GM19328 (cell line): Measurements from ENCODE around the gene EN1.

ENCODE experiments used
- ATAC-seq: cut with Tn5 transposase; IDR thresholded peaks from one replicate; pipeline ENCODE4 v1.9.1; 2021; ENCODE audit warnings: mild to moderate bottlenecking, moderate library complexity; ENCODE audit not compliant: unreplicated experiment

The EN1 gene

GRCh38 chr2:118856330-118856977 is 9.0 kb upstream of the EN1 start:
- no peak for ATAC-seq

- ATAC-seq, result peak; percentile 56
Observed at GRCh38 chr2:118855451-118856279, 8.2 kb upstream of the EN1 start.

- ATAC-seq, result no peak
Observed at GRCh38 chr2:118854507-118855345, 7.3 kb upstream of the EN1 start.

- no peak for ATAC-seq
Observed at GRCh38 chr2:118853651-118854291, 6.3 kb upstream of the EN1 start.

- ATAC-seq, result no peak
Observed at GRCh38 chr2:118853129-118853640, 5.7 kb upstream of the EN1 start.

GRCh38 chr2:118852605-118853128 is 5.2 kb upstream of the EN1 start:
- no peak for ATAC-seq

GRCh38 chr2:118851650-118852049 is 4.2 kb upstream of the EN1 start:
- ATAC-seq, result no peak

- ATAC-seq, result no peak
Observed at GRCh38 chr2:118850901-118851415, 3.5 kb upstream of the EN1 start.

GRCh38 chr2:118850168-118850900 is 2.9 kb upstream of the EN1 start:
- ATAC-seq, result no peak

- no peak for ATAC-seq
Observed at GRCh38 chr2:118849226-118850167, 2.0 kb upstream of the EN1 start.

GRCh38 chr2:118848381-118849225 is 1.2 kb upstream of the EN1 start:
- no peak for ATAC-seq

GRCh38 chr2:118847762-118848172 is 319 bp upstream of the EN1 start:
- ATAC-seq, result no peak

- ATAC-seq, result no peak
Observed at GRCh38 chr2:118846442-118846952, 951 bp downstream of the EN1 start.

GRCh38 chr2:118845522-118846441 is 1.7 kb downstream of the EN1 start:
- ATAC-seq, result no peak

- ATAC-seq, result no peak
Observed at GRCh38 chr2:118845005-118845521, 2.4 kb downstream of the EN1 start.
